Measurements from ENCODE around the gene MUC20. TPM values are rescaled to one million over a fixed set of nuclear protein-coding genes. Genes with fewer than 3 reads are reported as not detected.
A peak's percentile ranks its signal among the peaks of the same experiment; 100 is the strongest.

MUC20 gene
- total and polyA plus RNA-seq, 2 of the 8 experiments (the other 6 are each of a cell fraction or from before 2014, with no cell fraction given): 0.24 to 0.26 TPM

DNA sequence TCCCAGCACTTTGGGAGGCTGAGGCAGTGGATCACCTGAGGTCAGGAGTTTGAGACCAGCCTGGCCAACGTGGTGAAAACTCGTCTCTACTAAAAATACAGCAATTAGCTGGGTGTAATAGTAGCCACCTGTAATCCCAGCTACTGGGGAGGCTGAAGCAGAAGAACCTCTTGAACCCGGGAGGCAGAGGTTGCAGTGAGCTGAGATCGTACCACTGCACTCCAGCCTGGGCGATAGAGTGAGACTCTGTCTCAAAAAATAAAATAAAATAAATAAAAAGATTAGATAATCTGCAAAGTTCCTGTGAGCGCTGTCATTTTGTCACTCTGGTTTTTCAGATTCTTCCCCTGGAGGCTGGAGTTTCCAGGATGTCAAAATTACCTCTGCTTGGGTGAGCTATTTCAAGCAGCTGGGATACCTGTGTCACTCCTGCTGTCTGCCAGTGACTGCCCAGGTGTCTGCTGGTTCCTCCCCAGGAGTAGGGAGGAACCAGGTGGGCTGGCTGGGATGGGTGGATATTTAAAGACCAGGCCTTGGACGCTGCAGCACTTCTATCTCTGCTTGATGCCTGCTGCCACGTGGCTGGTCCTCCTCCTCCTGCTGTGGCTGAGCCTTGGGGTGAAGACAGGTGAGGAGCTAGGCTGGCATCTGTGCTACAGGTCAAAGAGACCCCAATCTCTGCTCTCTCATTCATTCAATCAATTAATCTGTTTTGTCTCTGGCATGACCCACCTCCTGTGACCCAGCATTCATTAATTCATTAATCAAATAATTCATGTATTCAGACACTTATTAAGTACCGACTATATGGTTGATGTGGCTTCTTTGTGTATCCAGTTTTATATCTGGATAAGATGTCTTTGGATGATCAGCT is 19.5 kb upstream of the MUC20 start:
- DNase-seq (ENCODE audit: low read depth in 1 of 2, low spot score in 2 of 2) (no peak), FAIRE-seq (no peak)
- no peaks in the 10 kb centered on the region for H3K23me2 ChIP-seq (ENCODE audit: low read depth, low read length)
- H2BK120ac ChIP-seq (replicated peaks; ENCODE audit: low read depth, low read length): no peak overlapping the region
- H3K9me3 ChIP-seq (ENCODE audit: insufficient read depth in 2 of 2, low read depth in 1 of 2, low read length in 1 of 2): no peaks in the 10 kb centered on the region
- no peak overlapping the region; the same call in 1 of the 2 replicates for H4K8ac ChIP-seq (ENCODE audit: extremely low read depth, insufficient read depth, low read length)
- 84% methylated on average over 9 of the region's 9 CpGs; no CpG with 5 or more reads in 1 of the 2 experiments for WGBS, 2 experiments (ENCODE audit: extremely low coverage in 1 of 2, insufficient coverage in 1 of 2, insufficient read length in 1 of 2, insufficient replicate concordance in 2 of 2, low coverage in 1 of 2, low lambda C conversion rate in 2 of 2, missing lambda C conversion rate in 1 of 2)
- no peak overlapping the region for H4K5ac ChIP-seq (ENCODE audit: insufficient read length, low read depth, low read length)
- H2BK20ac ChIP-seq (ENCODE audit: low read length): no peak overlapping the region
- H3K27ac ChIP-seq (ENCODE audit: low read depth, low read length): no peak overlapping the region
- no peaks in the 10 kb centered on the region for H4K20me1 ChIP-seq (replicated peaks in 1 of 2; ENCODE audit: control insufficient read depth in 1 of 2, insufficient read depth in 2 of 2, low read length in 2 of 2)
- no peaks in the 10 kb centered on the region for H3K27me3 ChIP-seq (replicated peaks in 1 of 4; ENCODE audit: control insufficient read depth in 3 of 4, extremely low read depth in 1 of 4, insufficient read depth in 3 of 4, low read length in 3 of 4)
- no peak overlapping the region for H3K4me2 ChIP-seq (ENCODE audit: insufficient read depth in 1 of 2, low read depth in 2 of 2, low read length in 2 of 2)
- H3K9ac ChIP-seq (replicated peaks in 1 of 4; ENCODE audit: extremely low read depth in 1 of 4, low read depth in 3 of 4, low read length in 3 of 4): no peak overlapping the region
- H3K79me1 ChIP-seq (ENCODE audit: low read depth, low read length): no peaks in the 10 kb centered on the region
- TF ChIP-seq POLR2A (IDR thresholded peaks at IDR 0.05; ENCODE audit: control extremely low read depth in 1 of 2, low read depth in 2 of 2, low read length in 2 of 2) (peak in 1 of 2 experiments; percentile 46; a peak in 1 of 3 replicates), TAF7 (optimal IDR thresholded peaks at IDR 0.05; ENCODE audit: borderline replicate concordance, low read depth, low read length) (no peak), EGR1 (IDR thresholded peaks at IDR 0.05; ENCODE audit: borderline replicate concordance, low read depth, low read length) (no peak)
- TF ChIP-seq, protein P1, sequence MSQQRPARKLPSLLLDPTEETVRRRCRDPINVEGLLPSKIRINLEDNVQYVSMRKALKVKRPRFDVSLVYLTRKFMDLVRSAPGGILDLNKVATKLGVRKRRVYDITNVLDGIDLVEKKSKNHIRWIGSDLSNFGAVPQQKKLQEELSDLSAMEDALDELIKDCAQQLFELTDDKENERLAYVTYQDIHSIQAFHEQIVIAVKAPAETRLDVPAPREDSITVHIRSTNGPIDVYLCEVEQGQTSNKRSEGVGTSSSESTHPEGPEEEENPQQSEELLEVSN (IDR thresholded peaks at IDR 0.05): no peak
- H3K4me3 ChIP-seq (ENCODE audit: extremely low read depth in 1 of 4, insufficient read depth in 2 of 4, low read depth in 3 of 4, low read length in 4 of 4): no peak overlapping the region
- no peak overlapping the region for H2AFZ ChIP-seq (ENCODE audit: low read length)
- no peak overlapping the region for H3K56ac ChIP-seq (replicated peaks; ENCODE audit: insufficient read length, low read depth, low read length)
- H2BK12ac ChIP-seq (ENCODE audit: low read depth, low read length): no peak overlapping the region; the same call in 1 of the 2 replicates
- H2BK5ac ChIP-seq (ENCODE audit: low read depth, low read length): no peak overlapping the region
- H3K4ac ChIP-seq (replicated peaks; ENCODE audit: insufficient read length, low read depth, low read length): no peak overlapping the region
- no peak overlapping the region for H3K14ac ChIP-seq (ENCODE audit: insufficient read length)
- CTCF ChIA-PET (ENCODE audit: partially characterized antibody): interaction anchor here (1.1 to 1.4 kb wide), 2 partner anchors 149 to 158 kb away, joined by 4 to 6 read pairs; no protein-coding TSS in a partner anchor
- H3K18ac ChIP-seq (ENCODE audit: extremely low read depth, low read length): no peak overlapping the region
- POLR2A ChIA-PET (ENCODE audit: partially characterized antibody): interaction anchor here (0.7 kb wide), 1 partner anchor 18 kb away, joined by 4 read pairs; no protein-coding TSS in a partner anchor
- H3K36me3 ChIP-seq (ENCODE audit: control insufficient read depth in 2 of 4, insufficient read depth in 4 of 4, low read length in 3 of 4): no peaks in the 10 kb centered on the region; a peak in 1 of 8 replicates
- H3K4me1 ChIP-seq (replicated peaks in 1 of 4; ENCODE audit: control insufficient read depth in 3 of 4, insufficient read depth in 4 of 4, low read length in 3 of 4): peaks cover 8 to 30% (median 20%) of the 10 kb centered on the region in 4 experiments
- H3K23ac ChIP-seq (ENCODE audit: insufficient read length): no peak overlapping the region
- H3K79me2 ChIP-seq (ENCODE audit: control insufficient read depth in 1 of 2, insufficient read depth in 2 of 2, low read length in 2 of 2): no peaks in the 10 kb centered on the region
- H4K91ac ChIP-seq (replicated peaks; ENCODE audit: insufficient read length, low read length): no peak overlapping the region
- H2AK5ac ChIP-seq (ENCODE audit: low read depth, low read length): no peak overlapping the region
- H2BK15ac ChIP-seq (ENCODE audit: low read length): no peak overlapping the region

Data from H1 (cell line).